ENCODE measurements around the gene TOPBP1. TPM values are rescaled to one million over a fixed set of nuclear protein-coding genes. Genes with fewer than 3 reads are reported as not detected.

The TOPBP1 gene
- total and polyA plus RNA-seq, 2 donors (not counting 3 experiments of a cell fraction or from before 2014, with no cell fraction given) = 23.3 to 42.2 TPM

GRCh38 chr3:133697960-133698359, 36.2 kb upstream of the TOPBP1 start:
- H3K27ac ChIP-seq (ENCODE audit: insufficient read depth, low read depth, low read length) = no peak overlapping the region

More at GRCh38 chr3:133697960-133698359, 36.2 kb upstream of the TOPBP1 start:
- Histone ChIP-seq H3K79me2 (ENCODE audit: control insufficient read depth, insufficient read depth, low read length) (no peaks in the 10 kb centered on the region), H3K9ac (replicated peaks; ENCODE audit: extremely low read depth, insufficient read depth, low read length) (no peak overlapping the region), H3K4me1 (ENCODE audit: control insufficient read depth, extremely low read depth, insufficient read depth, low read length) (no peaks in the 10 kb centered on the region), H3K4me2 (ENCODE audit: insufficient read depth, low read length) (no peak overlapping the region), H3K36me3 (ENCODE audit: control insufficient read depth in 2 of 2, extremely low read depth in 1 of 2, insufficient read depth in 2 of 2, low read length in 2 of 2) (no peaks in the 10 kb centered on the region), H3K9me3 (replicated peaks; ENCODE audit: control insufficient read depth, insufficient read depth, low read length) (no peaks in the 10 kb centered on the region), H4K20me1 (replicated peaks; ENCODE audit: control insufficient read depth, extremely low read depth, insufficient read depth, low read length) (no peaks in the 10 kb centered on the region), H2AFZ (ENCODE audit: low read depth, low read length) (no peak overlapping the region), H3K27me3 (ENCODE audit: control insufficient read depth in 2 of 2, insufficient read depth in 2 of 2, low read length in 2 of 2) (peaks cover 0 to 2% of the 10 kb centered on the region in 2 experiments), H3K9me1 (replicated peaks; ENCODE audit: control insufficient read depth, extremely low read depth, insufficient read depth, low read length) (no peaks in the 10 kb centered on the region), H3K4me3 (replicated peaks in 1 of 3; ENCODE audit: insufficient read depth in 1 of 3, low read depth in 1 of 3, low read length in 3 of 3) (no peak overlapping the region)
- no TSS peak for BruUV-seq (replicated peaks)
- DNase-seq (ENCODE audit: low read depth, low spot score) (no peak), FAIRE-seq (no peak)
- CTCF ChIA-PET = no interaction called here
- no peak for TF ChIP-seq JUN (IDR thresholded peaks at IDR 0.05; ENCODE audit: borderline replicate concordance, insufficient read depth, insufficient read length, low read depth)
- no peak for TF ChIP-seq CTCF (IDR thresholded peaks at IDR 0.05; ENCODE audit: extremely low read depth in 1 of 2, insufficient read depth in 1 of 2, low read depth in 1 of 2, low read length in 2 of 2)
- TF ChIP-seq POLR2A (IDR thresholded peaks at IDR 0.05; ENCODE audit: low read depth, low read length) = no peak
- no peak for TF ChIP-seq POLR2AphosphoS5 (IDR thresholded peaks at IDR 0.05; ENCODE audit: insufficient read depth, low read depth, low read length)
- no peak for TF ChIP-seq FOS (IDR thresholded peaks at IDR 0.05; ENCODE audit: borderline replicate concordance, insufficient read depth, low read length)
- no peak for TF ChIP-seq MAX (IDR thresholded peaks at IDR 0.05; ENCODE audit: insufficient read depth, insufficient read length)
- no peak for TF ChIP-seq GATA2 (IDR thresholded peaks at IDR 0.05; ENCODE audit: insufficient read depth, insufficient read length, low read depth, low read length)
- TF ChIP-seq MYC (IDR thresholded peaks at IDR 0.05; ENCODE audit: low read depth, low read length) = no peak
- TF ChIP-seq EZH2 (IDR thresholded peaks at IDR 0.05; ENCODE audit: borderline replicate concordance, low read depth, low read length, severe bottlenecking) = no peak
- intact Hi-C loops (cut with micrococcal nuclease) (no loop called here), dilution Hi-C loops (cut with MboI; ENCODE audit: extremely low pct_ligation_motif_present, low sequenced_read_pairs) (no loop called here)
- POLR2A ChIA-PET = no interaction called here
